Mucosa of descending colon (tissue), 3 donors: ENCODE measurements around the gene OR10AD1. TPM values are rescaled to one million over a fixed set of nuclear protein-coding genes. Genes with fewer than 3 reads are reported as not detected.

ENCODE experiments used
- ATAC-seq: fragments of 200-7000 bp; cut with Tn5 transposase; one replicate; pipeline ENCODE4 v1.9.1; 2020; ENCODE audit warnings: mild to moderate bottlenecking, moderate library complexity
- DNase-seq, 3 donors: peaks; one replicate each; pipeline ENCODE4 v3.0.0-alpha.2; 2020
- H3K36me3 ChIP-seq: fragments of 200-600 bp; one replicate; pipeline ENCODE4 v1.8.0; 2021; ENCODE audit warnings: low read depth, mild to moderate bottlenecking
- H3K4me1 ChIP-seq: fragments of 200-600 bp; one replicate; pipeline ENCODE4 v1.8.0; 2021; ENCODE audit warnings: low read depth, mild to moderate bottlenecking
- H3K4me3 ChIP-seq: fragments of 200-600 bp; one replicate; pipeline ENCODE4 v1.8.0; 2021; ENCODE audit warnings: mild to moderate bottlenecking
- H3K9me3 ChIP-seq: fragments of 200-600 bp; one replicate; pipeline ENCODE4 v1.8.0; 2021; ENCODE audit warnings: mild to moderate bottlenecking
- intact Hi-C, 2 donors: fragments of 100-400 bp; cut with DNase I in 1 of 2; cut with micrococcal nuclease in 1 of 2; formaldehyde crosslinking; loops; one replicate each; pipeline versions ENCODE4 v1.11.0 to v1.11.1; 2022; cut with DNase I, micrococcal nuclease
- total RNA-seq, 3 donors: library from RNA; stranded (reverse); fragmentation: NEBNext Ultra II Directional in 2 of 3; extraction: Animal tissue kit (Norgen Biotek cat#: 25700) in 2 of 3; gene quantifications; one replicate each; pipeline versions ENCODE4 v1.2.1 to v1.2.4, GENCODE V29; 2021 to 2023
- TF ChIP-seq, protein P1 (sequence below): fragments of 200-600 bp; IDR thresholded peaks from one replicate; pipeline ENCODE4 v1.8.0; 2022; ENCODE audit warnings: antibody characterized with exemption, mild to moderate bottlenecking
- donor health status: DM: no; HTN: no; CAD: no; lungs with moderate emphysema.
- donor health status: DM: no; HTN: no; CAD: no.
- donor health status: DM: no; HTN: yes; CAD: no.

OR10AD1 gene
- total RNA-seq, 3 donors from 2014 or later, result not detected

DNA sequence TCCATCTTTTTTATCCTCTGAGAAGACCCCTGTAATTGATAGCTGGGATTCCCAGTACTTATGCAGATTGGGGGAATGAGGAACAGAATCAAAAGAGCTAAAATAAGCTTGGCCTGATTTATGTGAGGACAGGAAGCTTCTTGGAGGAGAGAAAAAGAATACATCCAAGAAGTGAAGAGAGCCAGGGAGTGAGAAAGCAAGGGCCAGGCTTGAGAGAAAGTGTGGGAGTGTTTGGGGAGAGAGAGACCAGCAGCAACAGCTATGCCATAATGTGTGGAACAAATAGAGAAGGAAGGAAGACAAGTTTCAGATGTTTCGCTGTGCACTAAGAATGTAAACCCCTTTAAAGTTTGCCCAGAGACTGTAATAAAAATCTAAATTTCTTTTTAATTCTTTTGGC is 23.6 kb downstream of the OR10AD1 start:
- TF ChIP-seq, protein P1, sequence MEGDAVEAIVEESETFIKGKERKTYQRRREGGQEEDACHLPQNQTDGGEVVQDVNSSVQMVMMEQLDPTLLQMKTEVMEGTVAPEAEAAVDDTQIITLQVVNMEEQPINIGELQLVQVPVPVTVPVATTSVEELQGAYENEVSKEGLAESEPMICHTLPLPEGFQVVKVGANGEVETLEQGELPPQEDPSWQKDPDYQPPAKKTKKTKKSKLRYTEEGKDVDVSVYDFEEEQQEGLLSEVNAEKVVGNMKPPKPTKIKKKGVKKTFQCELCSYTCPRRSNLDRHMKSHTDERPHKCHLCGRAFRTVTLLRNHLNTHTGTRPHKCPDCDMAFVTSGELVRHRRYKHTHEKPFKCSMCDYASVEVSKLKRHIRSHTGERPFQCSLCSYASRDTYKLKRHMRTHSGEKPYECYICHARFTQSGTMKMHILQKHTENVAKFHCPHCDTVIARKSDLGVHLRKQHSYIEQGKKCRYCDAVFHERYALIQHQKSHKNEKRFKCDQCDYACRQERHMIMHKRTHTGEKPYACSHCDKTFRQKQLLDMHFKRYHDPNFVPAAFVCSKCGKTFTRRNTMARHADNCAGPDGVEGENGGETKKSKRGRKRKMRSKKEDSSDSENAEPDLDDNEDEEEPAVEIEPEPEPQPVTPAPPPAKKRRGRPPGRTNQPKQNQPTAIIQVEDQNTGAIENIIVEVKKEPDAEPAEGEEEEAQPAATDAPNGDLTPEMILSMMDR, result no peak
- Histone ChIP-seq H3K4me3 (no peak overlapping the region), H3K4me1 (peaks cover 3% of the 10 kb centered on the region), H3K9me3 (no peaks in the 10 kb centered on the region), H3K36me3 (no peaks in the 10 kb centered on the region)
- intact Hi-C loops, result no loop called here
- ATAC-seq (no peak), DNase-seq (no peak)

DNA sequence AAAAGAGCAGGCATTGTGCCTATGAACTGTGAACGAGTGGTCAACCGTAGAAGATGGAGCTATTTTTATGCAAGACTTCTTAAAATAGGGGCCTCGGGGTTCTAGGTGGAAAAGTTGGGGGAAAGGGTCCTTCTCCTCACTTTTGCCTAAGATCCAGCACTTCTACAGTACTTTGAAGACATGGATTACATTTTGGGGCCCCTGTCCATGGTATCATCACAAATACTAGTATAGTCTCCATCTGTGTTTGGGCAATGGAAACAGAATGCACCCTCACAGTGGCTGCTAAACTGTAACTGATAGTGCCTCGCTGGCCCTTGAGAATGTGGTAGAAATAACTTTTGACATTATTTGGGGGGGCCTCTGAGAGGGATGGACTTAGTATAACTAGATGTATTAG is 25.1 kb downstream of the OR10AD1 start:
- ATAC-seq (no peak), DNase-seq (no peak)
- intact Hi-C loops, result no loop called here
- no peaks in the 10 kb centered on the region for H3K4me1 ChIP-seq
- H3K9me3 ChIP-seq, result no peaks in the 10 kb centered on the region
- TF ChIP-seq, protein P1, result no peak
- H3K4me3 ChIP-seq, result no peak overlapping the region
- H3K36me3 ChIP-seq, result no peaks in the 10 kb centered on the region

DNA sequence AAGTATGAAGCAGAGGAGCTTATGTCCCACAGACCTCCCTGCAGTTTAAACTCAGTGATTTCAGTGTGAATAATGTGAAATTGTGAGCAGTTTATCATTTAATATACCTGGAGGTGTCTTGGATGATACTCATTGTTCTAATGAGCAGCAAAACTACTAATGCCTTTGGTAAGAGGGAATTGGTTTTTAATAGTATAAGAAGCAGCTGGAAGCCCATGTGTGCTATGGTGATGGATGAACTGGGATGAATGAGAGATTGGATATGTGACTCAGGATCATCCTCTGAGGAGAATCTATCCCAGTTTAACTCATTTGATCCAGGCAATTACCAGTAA is 26.7 kb downstream of the OR10AD1 start:
- intact Hi-C loops, result no loop called here
- no peak for DNase-seq
- no peaks in the 10 kb centered on the region for H3K36me3 ChIP-seq
- TF ChIP-seq, protein P1, result no peak
- H3K9me3 ChIP-seq, result no peaks in the 10 kb centered on the region
- H3K4me1 ChIP-seq, result no peaks in the 10 kb centered on the region
- ATAC-seq, result no peak
- H3K4me3 ChIP-seq, result no peak overlapping the region

DNA sequence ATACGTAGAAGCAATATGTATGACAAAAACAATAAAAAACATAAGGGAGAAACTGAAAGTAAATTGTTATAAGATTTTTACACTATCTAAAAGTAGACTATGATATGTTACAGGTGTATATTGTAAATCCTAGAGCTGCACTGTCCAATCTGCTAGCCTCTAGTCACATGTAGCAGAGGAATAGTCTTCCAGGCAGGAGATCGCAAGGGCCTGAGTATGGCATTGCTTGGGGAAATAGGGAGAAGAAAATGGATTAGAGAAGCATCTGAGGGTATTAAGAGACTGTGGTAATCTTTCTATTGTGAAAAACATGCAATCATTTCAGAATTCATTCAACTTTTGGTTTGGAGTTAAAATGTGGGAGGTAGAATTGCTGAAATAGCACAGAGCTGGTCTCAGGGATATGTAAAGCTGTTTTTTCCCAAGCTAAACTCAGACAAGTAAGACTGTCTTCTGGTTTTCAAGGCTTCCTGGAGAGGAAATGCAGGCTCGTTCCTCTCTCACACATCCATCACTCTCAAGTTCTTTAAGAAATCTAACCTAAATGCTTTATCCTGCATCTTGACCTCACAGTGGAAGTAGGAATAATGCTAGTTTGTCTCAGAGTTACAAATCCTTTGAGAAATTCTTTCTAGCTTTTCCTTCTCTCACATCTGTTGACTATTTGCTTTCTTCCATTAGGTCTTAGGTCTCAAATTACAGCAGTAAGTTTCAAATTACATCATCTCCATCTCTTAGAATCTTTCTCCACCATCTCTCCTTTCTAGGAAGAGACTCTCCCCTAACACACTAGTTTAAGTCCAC is 27.3 kb downstream of the OR10AD1 start:
- Histone ChIP-seq H3K36me3 (no peaks in the 10 kb centered on the region), H3K9me3 (no peaks in the 10 kb centered on the region), H3K4me1 (no peaks in the 10 kb centered on the region), H3K4me3 (no peak overlapping the region)
- ATAC-seq, result no peak
- intact Hi-C loops, result no loop called here
- TF ChIP-seq, protein P1, result no peak
- DNase-seq, result no peak

DNA sequence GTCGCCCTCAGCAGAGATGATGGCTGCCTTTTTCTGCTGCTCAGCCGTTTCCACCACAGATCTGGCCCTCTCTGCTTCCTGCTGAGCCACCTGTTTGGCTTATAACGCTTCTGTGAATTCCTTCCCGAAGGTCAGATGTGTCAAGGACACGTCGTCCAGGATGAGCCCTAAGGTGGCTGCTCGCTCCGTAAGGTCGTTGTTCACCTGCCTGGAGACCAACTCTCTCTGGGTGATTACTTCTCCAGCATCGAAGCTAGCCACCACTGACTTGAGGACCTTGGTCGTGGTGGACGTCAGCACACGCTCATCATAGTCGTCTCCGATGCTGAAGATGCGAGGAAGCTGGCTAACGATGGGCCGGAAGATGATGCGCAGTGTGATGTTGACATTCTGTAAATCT is 34.1 kb downstream of the OR10AD1 start:
- ATAC-seq (no peak), DNase-seq (no peak)
- TF ChIP-seq, protein P1, result no peak
- intact Hi-C loops, result loop anchor here in 1 of 2 donors (10.0 kb wide), 1 partner anchor 84 kb away; no protein-coding TSS in a partner anchor
- Histone ChIP-seq H3K9me3 (no peaks in the 10 kb centered on the region), H3K36me3 (no peaks in the 10 kb centered on the region), H3K4me3 (no peak overlapping the region), H3K4me1 (no peaks in the 10 kb centered on the region)
